ENCODE data around the gene KHNYN.

The KHNYN gene

GRCh38 chr14:24398653-24399446 is 30.9 kb upstream of the KHNYN start, which contains the start of gene NYNRIN:
Gene NYNRIN, plus strand, starts transcription at chr14:24399003. Its CDS starts 244 bp downstream, at chr14:24399247.
- TF ChIP-seq ZBTB7A (IDR thresholded peaks at IDR 0.05; ENCODE audit: low read depth) (peak; percentile 68; the same call in 1 of the 2 replicates), EGR1 (IDR thresholded peaks at IDR 0.05) (no peak), TAF1 (IDR thresholded peaks at IDR 0.05; ENCODE audit: low read depth) (0 out of 2 replicates have a peak, but pooled peaks have one; percentile 25), TEAD4 (IDR thresholded peaks at IDR 0.05) (no peak)

DNA sequence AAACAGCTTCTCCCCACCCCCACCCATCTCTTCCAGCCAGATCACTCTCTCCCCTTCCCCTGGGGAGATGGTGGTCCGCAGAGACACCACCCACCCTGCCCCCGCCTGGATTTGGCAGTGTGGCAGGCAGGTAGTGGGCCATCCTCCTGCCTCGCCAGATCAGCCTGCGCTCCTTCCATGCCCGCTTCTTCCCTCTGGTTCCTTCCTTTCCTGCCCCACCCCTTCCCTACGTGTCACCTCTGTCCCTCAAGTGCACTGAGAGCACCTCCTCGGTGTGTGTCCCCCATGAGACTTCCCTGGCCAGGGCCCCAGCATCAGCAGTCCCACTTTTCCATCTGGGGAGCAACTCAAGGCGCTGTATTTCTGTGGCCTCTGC is 30.3 kb upstream of the KHNYN start:
- no peak for TF ChIP-seq NFIC (IDR thresholded peaks at IDR 0.05)
- TF ChIP-seq RAD21 (IDR thresholded peaks at IDR 0.05; ENCODE audit: low read depth), result no peak
- no peak for TF ChIP-seq FOXM1 (IDR thresholded peaks at IDR 0.05; ENCODE audit: borderline replicate concordance, low read depth)
- TF ChIP-seq TEAD4 (IDR thresholded peaks at IDR 0.05), result no peak
- TF ChIP-seq, protein P1, sequence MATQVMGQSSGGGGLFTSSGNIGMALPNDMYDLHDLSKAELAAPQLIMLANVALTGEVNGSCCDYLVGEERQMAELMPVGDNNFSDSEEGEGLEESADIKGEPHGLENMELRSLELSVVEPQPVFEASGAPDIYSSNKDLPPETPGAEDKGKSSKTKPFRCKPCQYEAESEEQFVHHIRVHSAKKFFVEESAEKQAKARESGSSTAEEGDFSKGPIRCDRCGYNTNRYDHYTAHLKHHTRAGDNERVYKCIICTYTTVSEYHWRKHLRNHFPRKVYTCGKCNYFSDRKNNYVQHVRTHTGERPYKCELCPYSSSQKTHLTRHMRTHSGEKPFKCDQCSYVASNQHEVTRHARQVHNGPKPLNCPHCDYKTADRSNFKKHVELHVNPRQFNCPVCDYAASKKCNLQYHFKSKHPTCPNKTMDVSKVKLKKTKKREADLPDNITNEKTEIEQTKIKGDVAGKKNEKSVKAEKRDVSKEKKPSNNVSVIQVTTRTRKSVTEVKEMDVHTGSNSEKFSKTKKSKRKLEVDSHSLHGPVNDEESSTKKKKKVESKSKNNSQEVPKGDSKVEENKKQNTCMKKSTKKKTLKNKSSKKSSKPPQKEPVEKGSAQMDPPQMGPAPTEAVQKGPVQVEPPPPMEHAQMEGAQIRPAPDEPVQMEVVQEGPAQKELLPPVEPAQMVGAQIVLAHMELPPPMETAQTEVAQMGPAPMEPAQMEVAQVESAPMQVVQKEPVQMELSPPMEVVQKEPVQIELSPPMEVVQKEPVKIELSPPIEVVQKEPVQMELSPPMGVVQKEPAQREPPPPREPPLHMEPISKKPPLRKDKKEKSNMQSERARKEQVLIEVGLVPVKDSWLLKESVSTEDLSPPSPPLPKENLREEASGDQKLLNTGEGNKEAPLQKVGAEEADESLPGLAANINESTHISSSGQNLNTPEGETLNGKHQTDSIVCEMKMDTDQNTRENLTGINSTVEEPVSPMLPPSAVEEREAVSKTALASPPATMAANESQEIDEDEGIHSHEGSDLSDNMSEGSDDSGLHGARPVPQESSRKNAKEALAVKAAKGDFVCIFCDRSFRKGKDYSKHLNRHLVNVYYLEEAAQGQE (IDR thresholded peaks at IDR 0.05; ENCODE audit: low read depth), result no peak
- TF ChIP-seq CEBPB (IDR thresholded peaks at IDR 0.05), result no peak
- TF ChIP-seq CREB1 (IDR thresholded peaks at IDR 0.05; ENCODE audit: low read depth), result no peak
- TF ChIP-seq EGR1 (IDR thresholded peaks at IDR 0.05), result no peak
- no peak for TF ChIP-seq TAF1 (IDR thresholded peaks at IDR 0.05; ENCODE audit: low read depth)
- no peak for TF ChIP-seq TCF12 (IDR thresholded peaks at IDR 0.05; ENCODE audit: low read depth)
- TF ChIP-seq, protein P2, sequence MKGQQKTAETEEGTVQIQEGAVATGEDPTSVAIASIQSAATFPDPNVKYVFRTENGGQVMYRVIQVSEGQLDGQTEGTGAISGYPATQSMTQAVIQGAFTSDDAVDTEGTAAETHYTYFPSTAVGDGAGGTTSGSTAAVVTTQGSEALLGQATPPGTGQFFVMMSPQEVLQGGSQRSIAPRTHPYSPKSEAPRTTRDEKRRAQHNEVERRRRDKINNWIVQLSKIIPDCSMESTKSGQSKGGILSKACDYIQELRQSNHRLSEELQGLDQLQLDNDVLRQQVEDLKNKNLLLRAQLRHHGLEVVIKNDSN (IDR thresholded peaks at IDR 0.05), result no peak
- no peak for TF ChIP-seq ZBTB7A (IDR thresholded peaks at IDR 0.05; ENCODE audit: low read depth)
- TF ChIP-seq, protein P3, sequence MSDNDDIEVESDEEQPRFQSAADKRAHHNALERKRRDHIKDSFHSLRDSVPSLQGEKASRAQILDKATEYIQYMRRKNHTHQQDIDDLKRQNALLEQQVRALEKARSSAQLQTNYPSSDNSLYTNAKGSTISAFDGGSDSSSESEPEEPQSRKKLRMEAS (IDR thresholded peaks at IDR 0.05), result no peak
- no peak for TF ChIP-seq EP300 (IDR thresholded peaks at IDR 0.05; ENCODE audit: borderline replicate concordance)
- TF ChIP-seq YY1 (IDR thresholded peaks at IDR 0.05; ENCODE audit: low read depth), result no peak

GRCh38 chr14:24399999-24400718 is 29.6 kb upstream of the KHNYN start:
- TF ChIP-seq, protein P3 (IDR thresholded peaks at IDR 0.05), result no peak
- TF ChIP-seq CREB1 (IDR thresholded peaks at IDR 0.05; ENCODE audit: low read depth) (no peak), TAF1 (IDR thresholded peaks at IDR 0.05; ENCODE audit: low read depth) (no peak), TCF12 (IDR thresholded peaks at IDR 0.05; ENCODE audit: low read depth) (no peak), FOXM1 (IDR thresholded peaks at IDR 0.05; ENCODE audit: borderline replicate concordance, low read depth) (no peak), ZBTB7A (IDR thresholded peaks at IDR 0.05; ENCODE audit: low read depth) (no peak), NFIC (IDR thresholded peaks at IDR 0.05) (no peak), EP300 (IDR thresholded peaks at IDR 0.05; ENCODE audit: borderline replicate concordance) (no peak), TEAD4 (IDR thresholded peaks at IDR 0.05) (no peak), CEBPB (IDR thresholded peaks at IDR 0.05) (no peak), YY1 (IDR thresholded peaks at IDR 0.05; ENCODE audit: low read depth) (no peak), RAD21 (IDR thresholded peaks at IDR 0.05; ENCODE audit: low read depth) (no peak)
- TF ChIP-seq, protein P1 (IDR thresholded peaks at IDR 0.05; ENCODE audit: low read depth), result no peak

DNA sequence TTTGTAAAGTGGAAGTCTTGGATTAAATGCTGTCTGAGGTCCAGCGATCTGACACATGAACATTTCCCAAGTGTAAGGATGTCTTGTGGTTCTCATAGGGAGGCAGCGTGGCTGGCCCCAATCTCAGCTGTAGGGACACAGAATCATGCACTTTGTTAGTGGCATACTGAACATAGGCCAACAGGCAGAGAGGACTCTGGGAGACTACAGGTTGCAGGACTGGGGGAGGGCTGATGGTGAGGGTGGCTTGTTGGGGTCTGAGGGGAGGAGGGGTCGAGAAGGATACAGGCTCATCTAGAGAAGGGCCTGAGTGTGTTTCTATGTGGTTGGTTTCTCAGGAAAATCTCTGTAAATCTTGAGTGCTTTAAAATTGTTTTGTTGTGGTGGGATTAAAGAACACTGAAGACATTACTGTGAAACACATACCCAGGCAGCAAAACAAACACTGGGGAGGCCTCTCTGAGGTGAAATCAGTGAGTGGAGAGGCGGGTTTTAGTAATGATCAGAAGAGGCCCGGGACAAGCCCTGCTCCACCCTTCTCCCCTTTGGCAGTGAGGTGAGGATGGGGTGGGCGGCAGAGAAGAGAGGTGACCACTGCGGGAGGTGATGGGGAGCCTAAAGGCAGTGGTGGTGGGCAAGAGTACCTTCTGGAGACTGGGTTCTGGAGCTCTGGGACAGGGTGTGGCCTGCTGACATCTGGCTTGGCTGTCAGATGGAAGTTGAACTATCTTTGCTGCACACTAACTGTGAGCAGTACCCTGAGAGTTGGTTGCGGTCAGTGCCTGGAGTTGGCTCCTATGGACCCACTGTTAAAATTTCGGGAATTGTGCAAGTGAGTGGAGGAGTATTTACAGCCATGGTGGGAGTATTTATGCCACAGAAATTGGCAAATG is 27.7 kb upstream of the KHNYN start:
- TF ChIP-seq ZBTB7A (IDR thresholded peaks at IDR 0.05; ENCODE audit: low read depth), result no peak
- no peak for TF ChIP-seq FOXM1 (IDR thresholded peaks at IDR 0.05; ENCODE audit: borderline replicate concordance, low read depth)
- TF ChIP-seq EP300 (IDR thresholded peaks at IDR 0.05; ENCODE audit: borderline replicate concordance), result no peak
- TF ChIP-seq, protein P1 (IDR thresholded peaks at IDR 0.05; ENCODE audit: low read depth), result no peak
- TF ChIP-seq, protein P3 (IDR thresholded peaks at IDR 0.05), result no peak
- TF ChIP-seq TEAD4 (IDR thresholded peaks at IDR 0.05), result no peak
- TF ChIP-seq YY1 (IDR thresholded peaks at IDR 0.05; ENCODE audit: low read depth), result no peak
- TF ChIP-seq RAD21 (IDR thresholded peaks at IDR 0.05; ENCODE audit: low read depth), result no peak
- TF ChIP-seq CREB1 (IDR thresholded peaks at IDR 0.05; ENCODE audit: low read depth), result no peak
- TF ChIP-seq CEBPB (IDR thresholded peaks at IDR 0.05), result no peak
- no peak for TF ChIP-seq EGR1 (IDR thresholded peaks at IDR 0.05)
- TF ChIP-seq, protein P2 (IDR thresholded peaks at IDR 0.05), result no peak
- TF ChIP-seq NFIC (IDR thresholded peaks at IDR 0.05), result no peak
- no peak for TF ChIP-seq TCF12 (IDR thresholded peaks at IDR 0.05; ENCODE audit: low read depth)
- no peak for TF ChIP-seq TAF1 (IDR thresholded peaks at IDR 0.05; ENCODE audit: low read depth)

Data from Ishikawa (cell line).